Activated CD8-positive, alpha-beta memory T cell treated with anti-CD3 and anti-CD28 coated beads, Interleukin-2, amount 50 U/mL, for 48 hours (primary cell): ENCODE data around the gene NFKBIE.
"Not testable (repeated sequence)": the region's sequence is repeated elsewhere in the genome, so short reads cannot be mapped to it uniquely, and the experiment has no call there.

ENCODE experiments used
- DNase-seq: peaks from one replicate; pipeline ENCODE4 v3.0.0-alpha.2; 2020

NFKBIE gene

GRCh38 chr6:44238687-44239350, 26.5 kb downstream of the NFKBIE start:
- no peak for DNase-seq

- DNase-seq: peak; percentile 91
These were observed 27.4 kb downstream of the NFKBIE start for GRCh38 chr6:44237813-44238433.

- peak; percentile 83 for DNase-seq
These were observed 28.1 kb downstream of the NFKBIE start for GRCh38 chr6:44237021-44237812.

GRCh38 chr6:44235891-44236516, 29.3 kb downstream of the NFKBIE start:
- no peak for DNase-seq

GRCh38 chr6:44235269-44235668, 30.1 kb downstream of the NFKBIE start:
- no peak for DNase-seq

- no peak for DNase-seq
These were observed 31.0 kb downstream of the NFKBIE start for GRCh38 chr6:44234101-44235025.

GRCh38 chr6:44233567-44234100, 31.7 kb downstream of the NFKBIE start:
- DNase-seq: no peak

- DNase-seq: no peak
These were observed 32.4 kb downstream of the NFKBIE start for GRCh38 chr6:44232676-44233566.

GRCh38 chr6:44231426-44231825, 33.9 kb downstream of the NFKBIE start:
- not testable (repeated sequence) for DNase-seq

- DNase-seq: no peak
These were observed 35.2 kb downstream of the NFKBIE start for GRCh38 chr6:44230034-44230675.

GRCh38 chr6:44229376-44230033, 35.8 kb downstream of the NFKBIE start:
- DNase-seq: no peak

GRCh38 chr6:44228836-44229235, 36.5 kb downstream of the NFKBIE start:
- no peak for DNase-seq

GRCh38 chr6:44228433-44228832, 36.9 kb downstream of the NFKBIE start:
- DNase-seq: no peak

- DNase-seq: no peak
These were observed 37.3 kb downstream of the NFKBIE start for GRCh38 chr6:44228031-44228430.

- DNase-seq: no peak
These were observed 38.1 kb downstream of the NFKBIE start for GRCh38 chr6:44227148-44227793.

- DNase-seq: no peak
These were observed 38.8 kb downstream of the NFKBIE start for GRCh38 chr6:44226368-44227147.

- no peak for DNase-seq
These were observed 39.6 kb downstream of the NFKBIE start for GRCh38 chr6:44225579-44226325.

GRCh38 chr6:44224965-44225305, 40.4 kb downstream of the NFKBIE start:
- no peak for DNase-seq
